Heart right ventricle (tissue), 16 donors: ENCODE measurements around the gene DEXI. TPM values are rescaled to one million over a fixed set of nuclear protein-coding genes. Genes with fewer than 3 reads are reported as not detected.

Source experiments
- ATAC-seq, 8 donors: fragments of 200-7000 bp; cut with Tn5 transposase; one replicate each; pipeline ENCODE4 v1.9.1; 2020; ENCODE audit warnings: mild to moderate bottlenecking in 8 of 8, moderate library complexity in 8 of 8, moderate number of reproducible peaks in 1 of 8
- DNase-seq, 2 donors: peaks; one replicate each; pipeline ENCODE4 v3.0.0-alpha.2; 2020
- H3K27ac ChIP-seq, 10 donors: fragments of 200-600 bp; sonication (generic) in 2 of 10; one replicate each; pipeline versions ENCODE4 v1.5.0 to v1.8.0; 2020 to 2022; ENCODE audit warnings: mild to moderate bottlenecking in 3 of 10
- H3K27me3 ChIP-seq, 7 donors: fragments of 200-600 bp; one replicate each; pipeline ENCODE4 v1.8.0; 2021 to 2022; ENCODE audit warnings: mild to moderate bottlenecking in 2 of 7
- H3K36me3 ChIP-seq, 9 donors: fragments of 200-600 bp; sonication (generic) in 1 of 9; one replicate each; pipeline versions ENCODE4 v1.5.0 to v1.8.0; 2020 to 2022; ENCODE audit warnings: mild to moderate bottlenecking in 2 of 9
- H3K4me1 ChIP-seq, 9 donors: fragments of 200-600 bp; sonication (generic) in 1 of 9; one replicate each; pipeline versions ENCODE4 v1.5.0 to v1.8.0; 2020 to 2022; ENCODE audit warnings: mild to moderate bottlenecking in 4 of 9
- H3K4me3 ChIP-seq, 10 donors: fragments of 200-600 bp; sonication (generic) in 2 of 10; one replicate each; pipeline versions ENCODE4 v1.5.0 to v1.8.0; 2020 to 2022; ENCODE audit warnings: mild to moderate bottlenecking in 7 of 10, moderate library complexity in 2 of 10
- H3K9me3 ChIP-seq, 11 donors: fragments of 200-600 bp in 10 of 11; sonication (generic) in 2 of 11; one replicate each; pipeline versions ENCODE4 v1.5.0 to v1.8.0; 2013 to 2022; ENCODE audit warnings: mild to moderate bottlenecking in 2 of 11, control low read depth in 1 of 11, moderate library complexity in 1 of 11
- CTCF ChIP-seq, 9 donors: fragments of 200-600 bp; sonication (generic) in 2 of 9; IDR thresholded peaks; one replicate each; pipeline versions ENCODE4 v1.5.0 to v1.8.0; 2021 to 2022; ENCODE audit warnings: antibody characterized with exemption in 9 of 9, mild to moderate bottlenecking in 5 of 9, moderate library complexity in 1 of 9
- WGBS, 2 donors: extraction: QIAGEN DNeasy Blood & Tissue Kit; methylation state at CpG; one replicate each; pipeline ENCODE4 v1.1.7; 2013; ENCODE audit warnings: inconsistent platforms in 1 of 2; 5-methylcytosine and 5-hydroxymethylcytosine counted together
- intact Hi-C, 10 donors: fragments of 100-400 bp; cut with DNase I; formaldehyde crosslinking; loops; one replicate each; pipeline versions ENCODE4 v1.11.1 to v1.14.2; 2022
- polyA plus RNA-seq, 2 donors: library from polyadenylated mRNA; stranded (reverse); fragments of 200-250 nt; gene quantifications; one replicate each; pipeline ENCODE4 v1.2.3, GENCODE V29; 2013
- total RNA-seq, 10 donors: library from RNA; stranded (reverse); fragmentation: NEBNext Ultra II Directional in 3 of 10; extraction: Animal tissue kit (Norgen Biotek cat#: 25700) in 3 of 10; gene quantifications; one replicate each; pipeline versions ENCODE4 v1.2.1 to v1.2.4, GENCODE V29; 2021 to 2023
- donor health status: Arrhythmogenic right ventricular cardiomyopathy.
- donor health status: ischemic (EF 13 %, LVEDD 7.1; RV severe dilation, severe dysfunction).
- donor health status: healthy with polysubstance abuse.
- donor health status: DM: no; HTN: yes; CAD: no.
- donor health status: DM: no; HTN: no; CAD: no.
- donor health status: ischemic (EF 25% LVEDD 6.9; RV normal size, moderate dysfunction).
- donor health status: ischemic (EF 25% LVEDD 5.7; RV mildly dilated, moderate dysfunction).
- donor health status: healthy.
- donor health status: DM: yes; HTN: yes; CAD: no.
- donor health status: Ischemic cardiomyopathy.
- donor health status: ischemic (EF 35%, LVEDD 5.7; RV mildly dilated, moderate dysfunction).
- donor health status: nonischemic (EF 11% LVEDD 7.7; RV severe dilation, severe dysfunction).
- donor health status: DM: yes; HTN: yes; CAD: no.
- donor health status: PGD.
- donor health status: ischemic (EF 29% LVEDD 5.4; RV normal size, mild dysfunction).
- donor health status: nonischemic (EF 23%, LVEDD 6.1; RV moderate dilation, normal function).

DEXI gene
- total and polyA plus RNA-seq, 12 donors = 68.8 to 109 (median 88.5) TPM

DNA sequence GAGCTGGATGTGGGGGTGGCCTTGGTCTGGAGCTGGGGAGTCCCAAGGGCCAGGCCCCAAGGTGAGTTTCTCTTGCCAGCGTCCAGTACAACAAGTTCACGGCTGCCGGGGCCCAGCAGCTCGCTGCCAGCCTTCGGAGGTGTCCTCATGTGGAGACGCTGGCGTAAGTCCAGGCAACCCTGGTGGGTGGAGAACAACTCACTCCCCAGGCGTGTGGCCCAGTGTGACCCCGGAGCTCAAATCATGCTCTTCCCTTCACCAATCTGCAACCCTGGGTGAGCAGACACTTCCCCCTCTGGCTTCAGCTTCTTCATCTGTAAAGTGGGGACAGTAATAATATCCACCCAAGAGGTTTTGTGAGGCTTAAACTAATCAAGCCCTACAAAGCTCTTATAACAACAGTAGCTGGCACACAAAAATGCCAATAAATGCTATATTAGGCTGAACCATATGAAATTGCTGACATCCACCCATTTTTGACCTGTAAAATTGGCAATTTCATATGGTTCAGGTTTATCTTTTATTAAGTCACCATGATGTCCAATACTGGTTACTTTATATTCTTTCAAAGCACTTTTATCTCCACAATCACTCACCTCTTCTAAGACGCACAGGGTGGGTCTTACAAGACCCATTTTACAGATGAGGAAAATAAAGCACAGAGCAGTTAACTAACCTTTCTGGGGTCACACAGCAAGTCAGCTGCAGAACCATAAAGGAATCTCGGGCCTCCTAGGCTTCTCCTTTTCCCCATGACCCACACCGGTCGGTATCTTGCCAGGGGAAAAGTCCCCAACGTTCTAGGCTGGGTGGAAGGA is 19.7 kb downstream of the DEXI start:
- ATAC-seq (peak in 7 of 8 donors; percentile 23 to 71 (median 39)), DNase-seq (peak; percentile 69 to 83)
- WGBS, 2 donors = 49 to 50% methylated on average over 14 of the region's 14 CpGs
- Histone ChIP-seq H3K27me3 (no peaks in the 10 kb centered on the region), H3K4me1 (peaks cover 18 to 66% (median 49%) of the 10 kb centered on the region in 9 donors), H3K27ac (peak overlapping the region; percentile 25 to 88 (median 75)), H3K9me3 (peaks cover 0 to 7% (median 0%) of the 10 kb centered on the region in 11 donors), H3K4me3 (no peak overlapping the region), H3K36me3 (peaks cover 0 to 99% (median 12%) of the 10 kb centered on the region in 9 donors)
- intact Hi-C loops = loop anchor here in 2 of 10 donors (5.0 to 10.0 kb wide), 3 partner anchors 95 to 398 kb away; no protein-coding TSS in a partner anchor
- no peak for TF ChIP-seq CTCF (IDR thresholded peaks at IDR 0.05)

- ATAC-seq = peak in 4 of 8 donors; percentile 2 to 66 (median 22)
- Histone ChIP-seq H3K27ac (peak overlapping the region; percentile 25 to 88 (median 75)), H3K27me3 (no peaks in the 10 kb centered on the region), H3K4me1 (peaks cover 18 to 66% (median 49%) of the 10 kb centered on the region in 9 donors), H3K4me3 (no peak overlapping the region), H3K36me3 (peaks cover 0 to 99% (median 12%) of the 10 kb centered on the region in 9 donors), H3K9me3 (peaks cover 0 to 7% (median 0%) of the 10 kb centered on the region in 11 donors)
- intact Hi-C loops = loop anchor here in 2 of 10 donors (5.0 to 10.0 kb wide), 3 partner anchors 94 to 397 kb away; no protein-coding TSS in a partner anchor
- DNase-seq = no peak
- WGBS, 2 donors = 33 to 55% methylated on average over 10 of the region's 10 CpGs
- no peak for TF ChIP-seq CTCF (IDR thresholded peaks at IDR 0.05)
Measured at GRCh38 chr16:10921536-10922327, 20.5 kb downstream of the DEXI start.

DNA sequence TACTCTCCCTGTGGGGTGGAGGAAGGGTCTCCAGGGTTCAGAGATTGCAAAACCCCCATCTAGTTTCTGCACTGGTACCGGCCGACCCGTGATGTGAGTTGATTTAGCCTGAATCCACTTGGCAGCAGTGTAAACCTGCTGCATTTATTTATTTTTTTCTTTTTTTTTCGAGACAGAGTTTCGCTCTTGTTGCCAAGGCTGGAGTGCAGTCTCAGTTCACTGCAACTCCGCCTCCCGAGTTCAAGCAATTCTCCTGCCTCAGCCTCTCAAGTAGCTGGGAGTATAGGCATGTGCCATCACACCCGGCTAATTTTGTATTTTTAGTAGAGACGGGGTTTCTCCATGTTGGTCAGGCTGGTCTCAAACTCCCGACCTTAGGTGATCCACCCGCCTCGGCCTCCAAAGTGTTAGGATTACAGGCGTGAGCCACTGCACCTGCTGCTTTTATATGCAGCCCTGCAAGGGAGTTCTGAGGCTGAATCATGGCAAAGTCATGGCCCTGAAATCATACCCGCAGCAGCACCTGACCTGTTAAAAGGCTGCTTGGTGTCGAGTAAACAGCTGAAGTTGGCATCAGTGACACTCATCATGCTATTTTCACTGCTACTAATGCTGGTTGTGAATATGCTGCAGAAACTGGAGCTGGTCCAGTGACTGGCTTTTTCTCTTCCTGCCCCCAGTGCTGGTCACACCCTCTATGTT is 21.4 kb downstream of the DEXI start:
- Histone ChIP-seq H3K36me3 (peaks cover 0 to 99% (median 12%) of the 10 kb centered on the region in 9 donors), H3K27me3 (no peaks in the 10 kb centered on the region), H3K9me3 (peaks cover 0 to 7% (median 0%) of the 10 kb centered on the region in 11 donors), H3K4me3 (no peak overlapping the region), H3K4me1 (peaks cover 18 to 66% (median 49%) of the 10 kb centered on the region in 9 donors), H3K27ac (peak overlapping the region in 8 of 10 donors; percentile 13 to 88 (median 74))
- intact Hi-C loops = loop anchor here in 2 of 10 donors (5.0 to 10.0 kb wide), 3 partner anchors 94 to 396 kb away; no protein-coding TSS in a partner anchor
- peak in 1 of 8 donors; percentile 10 for ATAC-seq
- no peak for DNase-seq
- no peak for TF ChIP-seq CTCF (IDR thresholded peaks at IDR 0.05)
- WGBS, 2 donors = 58 to 65% methylated on average over 15 of the region's 15 CpGs
